ENCODE data around the gene CDX2.
A peak's percentile ranks its signal among the peaks of the same experiment; 100 is the strongest.
"Not testable (repeated sequence)": the region's sequence is repeated elsewhere in the genome, so short reads cannot be mapped to it uniquely, and the experiment has no call there.

CDX2 gene

DNA sequence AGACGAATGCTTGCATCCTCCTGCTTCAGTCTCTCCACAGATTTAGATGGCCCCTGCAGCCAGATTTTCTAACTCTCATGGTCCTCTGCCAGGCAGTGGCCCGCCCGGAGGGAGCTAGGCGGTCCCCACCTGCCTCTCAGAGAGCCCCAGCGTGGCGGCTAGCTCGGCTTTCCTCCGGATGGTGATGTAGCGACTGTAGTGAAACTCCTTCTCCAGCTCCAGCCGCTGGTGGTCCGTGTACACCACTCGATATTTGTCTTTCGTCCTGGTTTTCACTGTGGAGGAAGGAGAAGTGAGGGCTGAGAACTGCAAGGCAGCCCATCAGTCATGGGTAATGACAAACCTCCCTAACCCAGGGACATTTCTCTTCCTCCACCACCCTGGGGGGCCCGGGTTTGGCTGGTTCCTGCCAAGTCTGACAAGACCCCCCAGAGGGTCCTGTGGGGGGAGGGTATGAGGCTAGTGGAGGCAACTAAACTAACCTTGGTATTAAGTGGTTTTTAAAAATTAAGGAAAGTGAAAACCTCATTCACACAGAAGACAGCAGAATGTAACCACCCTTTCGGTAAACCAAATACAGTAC, 4.3 kb downstream of the CDX2 start:
- DNase-seq, result no peak

DNA sequence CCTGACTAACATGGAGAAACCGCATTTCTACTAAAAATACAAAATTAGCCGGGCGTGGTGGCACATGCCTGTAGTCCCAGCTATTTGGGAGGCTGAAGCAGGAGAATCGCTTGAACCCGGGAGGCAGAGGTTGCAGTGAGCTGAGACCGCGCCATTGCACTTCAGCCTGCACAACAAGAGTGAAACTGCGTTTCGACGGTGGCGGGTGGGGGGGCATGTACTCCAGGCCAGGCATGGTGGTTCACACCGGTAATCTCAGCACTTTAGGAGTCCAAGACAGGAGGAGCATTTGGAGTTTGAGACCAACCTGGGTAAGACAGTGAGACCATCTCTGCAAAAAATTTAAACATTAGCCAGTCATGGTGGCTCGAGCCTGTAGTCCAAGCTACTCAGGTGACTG, 4.9 kb downstream of the CDX2 start:
- not testable (repeated sequence) for DNase-seq

DNA sequence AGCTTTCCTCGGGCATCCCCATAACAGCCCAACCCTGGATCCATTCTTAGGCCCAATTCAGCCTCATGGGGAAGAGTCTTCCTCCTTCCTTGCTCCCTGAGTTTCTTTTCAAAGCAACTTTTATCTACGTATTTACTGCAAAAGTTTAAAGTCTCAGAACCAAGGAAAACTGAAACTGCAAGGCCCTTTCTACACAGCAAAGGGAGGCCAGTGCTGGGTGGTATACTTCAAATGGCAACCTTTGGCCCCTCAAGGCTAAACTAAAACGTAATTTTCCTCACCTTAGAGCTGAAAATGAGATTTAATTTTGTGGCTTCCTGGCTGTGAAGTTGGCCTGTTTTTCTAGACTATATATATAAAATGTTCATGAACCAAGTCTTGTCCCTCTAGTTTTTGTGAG, 5.6 kb downstream of the CDX2 start:
- DNase-seq, result no peak

DNA sequence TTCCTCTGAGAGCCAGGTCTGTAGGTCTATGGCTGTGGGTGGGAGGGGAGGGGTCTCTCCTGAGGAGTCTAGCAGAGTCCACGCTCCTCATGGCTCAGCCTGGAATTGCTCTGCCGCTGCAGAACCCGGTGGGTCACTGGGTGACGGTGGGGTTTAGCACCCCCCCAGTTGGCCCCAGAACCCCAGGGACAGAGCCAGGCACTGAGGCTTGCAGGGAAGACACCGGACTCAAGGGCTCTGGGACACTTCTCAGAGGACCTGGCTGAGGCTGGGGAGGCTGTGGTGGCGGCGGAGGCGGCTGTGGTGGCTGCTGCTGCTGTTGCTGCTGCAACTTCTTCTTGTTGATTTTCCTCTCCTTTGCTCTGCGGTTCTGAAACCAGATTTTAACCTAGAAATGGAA, 6.1 kb downstream of the CDX2 start:
- DNase-seq, result no peak

DNA sequence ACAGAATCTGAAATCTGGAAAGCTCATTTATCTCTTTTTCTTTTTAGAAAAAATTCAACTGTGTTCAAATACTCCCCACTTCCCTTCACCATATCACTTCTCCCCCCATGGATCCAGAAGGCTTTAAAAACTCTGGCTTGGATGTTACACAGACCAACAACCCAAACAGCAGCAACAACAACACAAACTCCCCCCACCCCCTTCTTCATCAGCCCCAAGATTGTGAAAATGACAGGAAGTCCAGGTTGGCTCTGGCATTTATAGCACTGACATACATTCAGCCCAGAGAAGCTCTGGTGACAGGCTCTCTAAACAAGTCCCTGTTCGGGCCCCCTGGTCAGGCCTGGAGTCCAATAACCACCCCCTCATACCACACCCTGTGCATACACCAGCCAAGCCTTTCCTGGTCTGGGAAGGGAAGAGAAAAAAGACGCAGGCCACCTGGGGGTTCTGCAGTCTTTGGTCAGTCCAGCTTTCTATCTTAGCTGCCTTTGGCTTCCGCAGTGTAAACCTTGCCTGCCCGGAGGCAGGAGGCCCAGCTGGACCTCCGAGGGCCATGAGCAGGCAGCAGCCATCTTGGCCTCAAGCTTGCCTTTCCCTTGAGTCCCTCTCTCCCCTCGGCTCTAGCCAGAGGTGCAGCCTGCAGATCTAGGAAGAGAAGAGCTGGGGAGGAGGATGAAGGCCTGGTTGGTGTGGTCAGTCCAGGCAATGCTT, 6.8 kb downstream of the CDX2 start:
- no peak for DNase-seq

DNA sequence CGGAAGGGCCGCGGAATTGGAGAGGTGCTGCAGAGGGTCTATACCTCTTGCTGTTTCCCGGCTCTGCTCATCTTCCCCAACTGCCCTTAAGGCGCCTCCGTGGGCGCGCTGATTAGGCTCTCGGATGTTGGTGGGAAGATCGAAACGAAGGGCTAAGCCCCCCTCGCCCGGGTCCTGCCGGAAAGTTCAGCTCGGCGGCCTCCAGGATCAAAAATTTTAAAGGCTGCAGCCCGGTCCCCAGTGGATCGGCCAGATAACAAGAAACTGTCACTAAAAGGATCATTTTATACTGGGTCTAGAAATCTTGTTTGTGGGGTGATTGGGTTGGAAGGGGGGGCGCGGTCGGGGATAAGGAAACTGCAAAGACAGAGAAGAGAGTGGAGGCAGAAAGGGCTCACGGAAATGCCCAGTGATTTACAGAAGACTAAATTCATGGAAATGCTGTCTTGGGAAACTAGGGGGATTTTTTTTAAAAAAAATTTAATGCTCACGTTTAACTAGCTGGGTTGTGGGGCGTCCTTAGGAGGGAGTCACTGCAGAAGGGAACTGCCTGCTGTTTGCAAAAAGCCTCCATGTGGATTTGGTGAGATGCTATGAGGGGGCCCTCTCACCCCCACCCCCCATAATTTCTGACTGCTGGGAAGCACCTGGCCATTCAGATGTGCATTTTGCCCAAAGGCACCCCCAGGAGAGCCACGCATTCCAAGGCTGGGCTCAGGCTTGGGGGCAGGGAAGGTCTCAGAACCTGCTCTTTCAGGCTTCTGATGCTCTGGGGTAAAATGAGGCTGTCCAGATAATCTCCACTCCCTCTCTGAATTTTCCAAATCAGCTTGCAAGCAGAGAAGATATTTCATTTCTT, 7.7 kb downstream of the CDX2 start:
- peak; percentile 37 for DNase-seq

DNA sequence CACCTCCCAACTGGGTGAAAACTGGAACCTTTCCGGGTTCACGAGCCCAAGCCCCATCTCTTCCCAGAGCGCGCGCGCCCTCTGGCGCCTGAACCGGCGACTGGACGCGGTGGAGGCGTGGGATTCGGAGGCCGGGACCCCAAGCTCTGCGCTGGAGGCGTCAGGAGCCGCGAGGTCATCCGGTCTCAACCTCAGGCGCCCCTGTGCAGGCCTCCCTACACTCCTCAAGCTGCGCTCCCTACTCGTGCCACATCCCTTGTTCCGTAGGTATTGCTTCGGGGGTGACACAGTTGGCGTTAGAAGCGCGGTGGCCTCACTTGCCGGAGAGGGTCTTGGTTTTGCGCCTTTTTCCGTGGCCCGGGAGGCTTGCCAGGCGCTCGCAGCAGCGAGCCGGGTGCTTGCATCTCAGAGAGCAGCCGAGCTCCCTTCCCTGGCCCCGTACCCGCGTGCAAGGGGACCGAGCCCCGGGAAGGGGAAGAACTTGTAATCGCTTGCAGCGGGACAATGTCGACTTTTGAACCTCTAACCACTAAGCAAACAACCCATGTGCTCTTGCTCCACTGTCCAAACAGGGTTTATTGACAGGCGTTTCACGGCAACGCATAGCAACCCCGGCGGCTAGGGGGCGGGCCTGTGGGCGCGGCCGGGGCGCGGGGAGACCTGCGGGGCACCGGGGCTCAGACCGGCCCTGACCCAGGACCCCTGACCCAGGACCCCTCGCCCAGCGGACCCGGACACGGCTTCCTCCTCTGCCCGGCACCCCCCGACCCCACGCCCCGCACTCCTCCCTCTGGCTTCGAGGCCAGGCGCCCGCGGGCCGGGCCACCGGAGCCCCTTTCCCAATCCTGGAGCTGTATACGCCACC, 8.5 kb downstream of the CDX2 start:
- DNase-seq, result peak; percentile 61

DNA sequence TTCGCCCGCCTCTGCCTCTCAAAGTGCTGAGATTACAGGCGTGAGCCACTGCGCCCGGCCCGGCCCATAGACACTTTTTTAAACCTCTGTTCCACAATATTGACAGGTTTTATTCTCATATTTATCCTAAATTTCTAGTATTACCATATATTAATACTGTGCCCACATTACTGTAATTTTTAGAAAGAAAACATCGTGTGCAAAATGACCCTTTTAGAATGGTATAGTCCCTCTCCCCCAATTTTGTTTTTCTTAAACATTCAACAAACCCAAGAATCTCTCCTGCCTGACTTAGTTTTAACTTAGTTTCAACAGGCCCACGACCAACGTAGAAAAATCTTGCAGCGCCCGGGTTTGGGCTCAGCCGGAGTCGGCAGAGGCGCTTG, 9.1 kb downstream of the CDX2 start:
- DNase-seq, result no peak

DNA sequence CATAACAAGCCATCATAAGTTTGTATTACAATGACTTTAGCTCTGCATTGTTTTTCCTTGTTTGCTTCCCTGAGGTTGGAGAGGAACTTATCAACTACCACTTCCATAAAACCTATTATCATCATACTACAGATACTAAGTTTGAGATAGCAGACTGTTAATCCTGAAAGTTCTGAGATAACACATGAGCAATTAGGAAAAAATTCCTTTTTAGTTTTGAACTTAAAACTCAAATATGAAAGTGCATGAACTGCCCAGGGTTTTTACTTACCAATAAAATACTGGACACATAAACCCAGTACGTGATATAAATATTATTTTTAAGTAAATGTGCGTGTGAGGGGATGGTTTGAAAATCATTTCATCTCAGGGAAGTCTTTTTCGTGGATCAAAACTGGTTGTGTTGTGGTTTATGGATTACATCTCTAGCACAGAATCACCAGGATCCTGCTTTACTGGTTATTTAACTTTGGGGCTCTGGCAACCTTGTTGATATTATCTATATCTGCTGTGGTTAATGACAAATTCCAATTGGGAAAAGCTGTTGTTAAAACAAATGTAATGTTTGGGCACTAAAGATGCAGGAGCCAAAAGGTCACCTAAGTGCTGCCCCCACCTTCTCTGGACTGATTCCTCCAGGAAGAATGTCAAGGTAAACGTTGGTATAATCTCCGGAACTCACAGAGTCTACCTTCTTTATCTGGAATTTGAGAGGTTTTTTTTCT, 12.4 kb downstream of the CDX2 start:
- no peak for DNase-seq

DNA sequence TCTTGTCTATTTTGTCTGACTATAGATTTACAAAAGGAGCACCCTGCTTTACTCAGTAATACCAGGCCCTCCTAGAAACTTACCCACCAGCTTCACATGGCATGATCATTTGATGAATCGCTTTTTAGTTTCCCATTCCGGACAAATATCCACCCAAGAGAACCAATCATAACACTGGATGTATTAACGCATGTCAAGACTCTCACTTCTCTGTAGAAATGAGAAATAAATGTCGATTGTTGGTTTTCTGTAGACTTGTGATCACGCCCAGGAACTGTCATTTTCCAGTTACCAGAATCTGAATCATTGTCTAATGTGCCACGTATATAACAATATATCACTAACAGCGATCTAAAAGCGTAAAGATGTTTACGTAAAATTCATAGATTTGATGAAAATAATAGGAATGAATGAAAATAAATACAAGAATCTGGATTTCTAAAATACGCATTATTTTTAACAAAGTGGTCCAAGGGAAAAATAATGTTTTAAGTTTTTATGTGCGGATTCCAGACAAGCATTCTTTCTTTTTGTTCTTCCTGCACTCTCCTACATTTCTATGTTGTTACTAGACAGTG, 14.0 kb downstream of the CDX2 start:
- no peak for DNase-seq

DNA sequence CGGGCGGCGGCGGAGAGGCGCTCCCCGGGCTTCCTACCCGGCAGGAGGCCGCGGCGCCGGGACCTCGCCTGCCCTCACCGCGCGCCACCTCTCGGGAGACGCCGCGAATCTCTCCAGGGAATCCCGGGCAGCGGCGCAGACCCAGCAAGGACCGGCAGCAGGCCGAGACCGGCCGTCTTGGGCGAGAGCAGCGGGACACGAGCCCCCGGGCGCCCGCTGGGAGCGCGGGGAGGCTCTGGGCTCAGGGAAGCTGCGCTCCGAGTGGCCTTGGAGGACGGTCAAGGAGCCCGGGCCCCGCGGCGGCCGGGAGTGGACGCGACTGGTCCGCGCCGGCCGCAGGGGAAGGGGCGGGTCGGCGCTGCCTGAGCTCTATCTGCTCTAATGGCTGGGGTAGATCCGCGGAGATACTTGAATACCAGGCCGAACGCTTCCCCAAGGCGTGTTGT, 14.7 kb downstream of the CDX2 start:
- DNase-seq, result no peak

DNA sequence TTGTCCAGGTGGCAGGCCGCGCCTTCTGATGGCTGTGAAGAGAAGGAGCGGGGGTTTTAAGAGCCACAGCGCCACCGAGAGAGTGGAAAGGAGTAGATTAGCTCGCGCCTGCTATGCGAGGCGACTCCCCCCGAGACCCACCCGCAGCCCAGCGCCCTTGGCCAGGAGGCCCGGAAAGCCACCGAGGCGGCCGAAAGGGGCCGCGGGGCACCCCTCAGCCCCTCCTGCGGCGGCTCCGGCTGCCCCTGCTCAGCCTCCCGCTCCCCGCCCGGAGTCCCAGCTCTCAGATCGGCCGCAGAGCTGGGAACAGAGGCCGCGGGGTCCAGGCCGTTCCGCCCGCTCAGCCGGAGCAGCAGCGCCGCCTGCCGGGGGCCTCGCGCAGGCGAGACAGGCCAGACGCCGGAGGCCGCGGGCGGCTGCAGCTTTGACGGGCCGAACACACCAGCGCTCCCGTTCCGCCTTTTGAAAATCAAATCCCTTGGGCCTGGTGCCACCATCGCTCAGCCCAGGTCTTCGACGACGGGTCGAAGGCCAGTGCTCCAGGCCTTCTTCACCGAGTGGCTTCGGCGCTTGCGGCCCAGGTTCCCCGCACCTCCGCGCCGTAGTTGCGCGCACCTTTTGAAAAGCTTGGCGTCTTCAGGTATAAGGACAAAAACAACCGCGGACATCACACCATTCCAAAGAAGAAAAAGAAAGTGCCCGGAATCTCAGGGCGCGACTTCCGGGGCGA, 15.3 kb downstream of the CDX2 start:
- DNase-seq, result peak; percentile 91

DNA sequence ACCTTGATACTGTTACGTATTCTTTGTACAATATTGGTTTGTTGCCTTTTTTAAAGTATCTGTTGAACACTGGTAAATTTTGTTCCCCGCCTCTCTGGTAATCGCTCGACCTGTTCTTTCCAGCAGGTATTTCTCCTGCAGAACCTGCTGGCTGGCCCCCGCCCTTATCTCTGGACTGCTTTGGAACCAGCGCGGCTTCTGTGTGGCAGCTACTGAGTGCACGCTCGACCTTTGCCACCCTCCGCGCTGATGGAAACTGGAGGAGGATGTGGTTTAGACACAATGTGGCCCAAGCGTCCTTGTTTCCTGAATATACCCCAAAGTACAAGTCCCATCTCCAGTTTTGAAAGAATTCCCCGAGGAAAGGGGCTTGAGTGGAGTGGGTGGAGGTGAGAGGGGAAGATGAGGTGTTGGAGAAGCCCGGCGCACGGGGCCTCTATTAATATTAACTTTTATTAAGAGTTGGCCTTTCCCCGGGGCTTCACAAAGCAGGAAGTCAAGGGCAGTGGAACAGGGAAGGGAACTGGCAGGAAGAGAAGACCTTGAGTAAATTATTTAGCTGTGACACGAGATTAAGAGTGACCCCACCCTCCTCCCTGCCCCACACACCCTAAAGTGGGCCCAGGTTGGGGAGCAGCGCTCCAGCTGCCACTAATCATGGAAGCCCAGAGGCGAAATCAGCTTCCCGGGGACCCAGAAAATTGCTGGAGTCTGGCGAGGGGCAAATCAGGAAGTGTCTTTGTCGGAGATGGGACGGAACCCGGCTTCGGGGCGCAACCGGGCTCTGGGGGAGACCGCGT, 16.0 kb downstream of the CDX2 start:
- DNase-seq, result peak; percentile 39

DNA sequence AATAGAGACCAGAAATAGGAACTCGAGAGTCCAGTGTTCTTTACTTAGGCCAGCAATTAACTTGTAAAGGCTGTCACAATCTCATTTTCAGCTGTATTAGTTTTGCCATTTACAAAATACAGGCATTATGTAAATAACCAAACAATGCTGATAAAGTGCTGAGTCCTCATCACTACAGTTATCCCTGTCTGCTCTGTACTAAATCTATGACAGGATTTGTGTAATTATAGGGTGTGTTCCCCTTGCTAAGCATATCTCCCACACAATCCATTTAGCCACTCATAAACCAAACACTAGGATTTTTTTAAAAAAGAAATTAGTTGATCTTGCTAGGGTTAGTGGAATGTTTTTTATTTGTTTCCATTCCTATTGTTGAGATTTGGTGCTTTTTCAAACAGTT, 26.1 kb downstream of the CDX2 start:
- DNase-seq, result no peak

DNA sequence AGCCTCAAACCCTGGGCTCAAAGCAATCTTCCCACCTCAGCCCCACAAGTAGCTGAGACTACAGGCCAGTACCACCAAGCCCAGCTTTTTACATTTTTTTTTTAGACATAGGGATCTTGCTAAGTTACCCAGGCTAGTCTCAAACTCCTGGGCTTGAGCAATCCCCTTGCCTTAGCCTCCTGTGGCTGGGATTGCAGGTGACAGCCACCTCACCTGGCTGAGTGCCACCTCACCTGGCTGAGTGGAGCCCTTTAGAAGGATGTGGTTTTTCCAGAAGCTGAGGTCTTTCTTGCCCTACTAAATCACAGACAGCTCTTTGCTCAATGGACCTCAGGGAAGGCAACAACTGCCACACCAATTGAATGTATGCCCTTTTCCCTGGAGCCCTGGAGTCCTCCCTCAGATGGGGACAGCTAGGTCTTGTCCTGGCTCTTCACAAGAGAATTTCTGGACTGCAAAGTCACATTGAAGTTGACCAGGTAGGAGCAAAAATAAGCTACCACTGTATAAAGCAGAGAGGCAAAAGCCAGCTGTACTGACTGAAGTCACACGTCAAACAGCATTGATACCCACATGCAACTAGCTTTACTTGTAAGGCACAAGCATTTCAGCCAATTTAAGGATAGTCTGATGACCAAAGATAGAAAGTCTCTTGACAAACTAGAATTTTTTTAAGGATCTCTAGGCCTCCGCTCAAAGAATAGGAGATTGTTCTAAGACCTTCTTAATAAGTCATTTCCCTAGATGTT, 35.4 kb downstream of the CDX2 start:
- no peak for DNase-seq

DNA sequence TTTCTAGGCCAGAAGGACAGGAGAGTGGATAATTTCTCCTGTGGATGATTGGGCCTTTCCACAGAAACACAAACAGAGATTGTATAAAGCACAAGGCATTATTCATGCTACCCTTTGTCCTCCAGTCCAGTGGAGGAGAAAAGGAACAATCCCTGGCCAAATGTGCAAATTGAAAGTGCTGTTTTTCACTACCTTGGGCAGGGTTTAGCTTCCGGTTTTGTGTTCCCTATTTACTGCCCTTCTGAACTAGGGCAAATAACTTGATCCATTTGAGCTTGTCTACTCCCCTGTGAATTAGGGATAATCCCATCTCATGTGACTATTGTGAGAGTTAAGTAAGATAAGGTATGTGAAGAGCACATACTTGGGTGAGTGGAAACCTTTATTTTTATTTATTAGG, 36.0 kb downstream of the CDX2 start:
- DNase-seq, result no peak

DNA sequence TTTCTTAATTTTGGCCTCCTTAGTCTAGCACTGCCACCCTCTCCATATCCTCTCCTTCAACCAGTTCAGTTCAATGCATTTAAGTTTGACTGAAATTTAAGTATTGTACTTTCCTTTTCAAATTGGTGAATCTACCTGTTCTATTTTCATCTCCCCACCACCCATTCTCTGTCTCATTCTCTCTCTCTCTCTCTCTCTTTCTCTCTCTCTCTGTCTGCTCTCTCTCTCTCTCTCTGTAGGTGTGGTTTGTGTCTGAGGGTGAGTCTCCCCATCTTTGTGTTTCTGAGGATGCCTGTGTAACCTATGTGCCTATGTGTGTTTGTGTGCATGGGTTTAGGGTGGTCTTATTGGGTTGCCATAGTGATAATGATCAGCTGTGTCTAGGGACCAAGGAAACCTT, 39.2 kb downstream of the CDX2 start:
- DNase-seq, result no peak

DNA sequence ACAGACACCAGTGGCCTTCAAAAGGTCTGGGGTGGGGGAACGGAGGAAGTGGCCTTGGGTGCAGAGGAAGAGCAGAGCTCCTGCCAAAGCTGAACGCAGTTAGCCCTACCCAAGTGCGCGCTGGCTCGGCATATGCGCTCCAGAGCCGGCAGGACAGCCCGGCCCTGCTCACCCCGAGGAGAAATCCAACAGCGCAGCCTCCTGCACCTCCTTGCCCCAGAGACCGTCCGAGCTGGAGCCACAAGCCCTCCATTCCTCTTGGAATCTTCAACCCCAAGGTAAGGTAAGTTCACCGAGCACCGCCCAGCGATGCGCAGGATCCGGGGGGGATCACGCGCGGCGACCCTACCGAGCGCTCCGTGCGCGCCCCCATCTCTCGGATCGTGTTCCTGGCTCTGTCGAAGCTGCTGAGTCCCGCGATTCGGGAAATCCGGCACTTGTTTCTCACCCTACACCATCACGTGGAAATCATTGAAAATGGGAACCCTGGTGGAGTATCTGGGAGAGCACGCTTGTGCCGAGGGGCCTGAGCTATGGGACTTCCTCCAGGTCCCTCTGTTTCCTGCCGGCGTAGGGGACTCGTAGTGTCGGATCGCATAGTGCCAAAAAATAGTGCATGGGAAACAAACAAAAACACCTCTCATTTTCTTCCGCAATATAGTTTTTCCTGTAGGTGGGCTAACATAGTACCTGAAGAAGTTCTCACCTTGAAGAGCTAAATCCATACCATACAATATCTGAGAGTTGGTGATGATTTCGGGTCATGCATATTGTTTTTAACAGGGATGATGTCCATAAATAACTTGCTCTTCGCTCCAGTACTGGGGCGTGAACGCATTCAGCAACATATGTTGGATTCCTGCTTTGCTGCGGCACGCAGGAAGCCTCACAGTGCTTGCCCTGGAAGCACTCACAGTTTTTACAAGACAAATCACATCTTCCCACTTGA, 40.0 kb downstream of the CDX2 start:
- DNase-seq, result no peak

All from right kidney (tissue), 1 donor.